BLaER1 treated with 17β-estradiol and CSF1 and Interleukin-3, amounts not matched to agents 10 nM and 100 nM (cell line): ENCODE data around the gene SEMA6D.

Experiments
- H3K27ac ChIP-seq, 11 experiments: shearing (Covaris generic); formaldehyde crosslinking; 2 replicates each; pipeline ENCODE4 v1.8.1; 2022
- H3K27me3 ChIP-seq, 11 experiments: shearing (Covaris generic); formaldehyde crosslinking; 2 replicates each; pipeline ENCODE4 v1.8.1; 2022
- H3K36me3 ChIP-seq, 11 experiments: shearing (Covaris generic); formaldehyde crosslinking; 2 replicates each; pipeline ENCODE4 v1.8.1; 2022
- H3K4me1 ChIP-seq, 10 experiments: shearing (Covaris generic); formaldehyde crosslinking; 2 replicates each; pipeline ENCODE4 v1.8.1; 2022
- H3K4me2 ChIP-seq, 11 experiments: shearing (Covaris generic); formaldehyde crosslinking; 2 replicates each; pipeline ENCODE4 v1.8.1; 2022
- H3K4me3 ChIP-seq, 10 experiments: shearing (Covaris generic); formaldehyde crosslinking; 2 replicates each; pipeline ENCODE4 v1.8.1; 2022
- H3K9ac ChIP-seq, 11 experiments: shearing (Covaris generic); formaldehyde crosslinking; 2 replicates each; pipeline ENCODE4 v1.8.1; 2022
- H3K9me3 ChIP-seq, 11 experiments: shearing (Covaris generic); formaldehyde crosslinking; replicated peaks in 1 of 11; 2 replicates each; pipeline ENCODE4 v1.8.1; 2022
- H4K20me1 ChIP-seq, 11 experiments: shearing (Covaris generic); formaldehyde crosslinking; 2 replicates each; pipeline ENCODE4 v1.8.1; 2022
- Cebpa-rat ChIP-seq, 11 experiments: shearing (Covaris generic); IDR thresholded peaks; 2 replicates each; pipeline ENCODE4 v1.8.1; 2022

SEMA6D gene

DNA sequence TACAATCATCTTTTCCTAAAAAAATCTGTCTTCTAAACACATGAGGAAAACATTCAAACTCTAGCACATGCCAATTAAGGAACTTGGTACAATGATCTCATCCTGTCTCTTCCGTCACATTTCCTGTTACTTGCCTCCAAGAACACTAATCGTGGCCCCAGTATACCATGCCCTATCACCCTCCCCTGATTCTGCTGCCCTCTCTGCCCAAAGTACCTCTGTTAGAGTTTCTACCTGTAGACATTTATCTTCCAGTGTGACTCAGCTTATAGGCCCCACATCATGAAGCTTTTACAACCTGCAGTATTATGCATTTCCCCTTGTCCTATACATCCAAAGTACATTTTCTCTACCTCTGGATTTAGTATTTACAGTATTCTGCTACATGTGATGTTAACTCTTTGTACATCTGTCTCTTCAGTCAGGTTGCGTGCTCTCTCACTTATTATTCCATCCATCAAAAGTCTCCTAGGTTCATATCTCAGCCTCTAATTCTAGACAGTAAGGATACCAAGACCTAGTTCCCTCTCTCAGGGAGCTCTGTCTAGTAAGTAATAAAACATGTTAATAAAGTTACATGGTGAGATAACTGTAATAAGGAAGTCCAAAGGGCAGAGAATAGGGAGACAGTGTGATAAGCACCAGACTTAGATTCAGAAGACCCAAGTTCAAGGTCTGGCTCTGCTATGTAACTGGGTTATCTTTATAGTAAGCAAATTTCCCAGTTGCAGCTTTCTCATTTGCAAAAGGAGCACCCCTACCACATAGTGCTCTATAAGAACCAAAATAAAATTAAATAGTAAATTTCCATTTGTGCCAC lies 8.9 kb upstream of the SEMA6D start:
- Histone ChIP-seq H3K4me2 (peak overlapping the region; percentile 8 to 61 (median 25); a peak in 19 of 22 replicates), H3K9ac (no peak overlapping the region), H3K4me1 (peaks cover 6 to 38% (median 7%) of the 10 kb centered on the region in 10 experiments; a peak in 17 of 20 replicates), H3K27me3 (no peaks in the 10 kb centered on the region; a peak in 1 of 22 replicates), H3K9me3 (no peaks in the 10 kb centered on the region), H3K27ac (peak overlapping the region in 2 of 11 experiments; percentile 11 to 33; a peak in 2 of 22 replicates), H4K20me1 (no peaks in the 10 kb centered on the region), H3K4me3 (no peak overlapping the region), H3K36me3 (no peaks in the 10 kb centered on the region)
- no peak for TF ChIP-seq Cebpa-rat (IDR thresholded peaks at IDR 0.05)

- peaks cover 22 to 29% (median 23%) of the 10 kb centered on the region in 11 experiments for H3K27me3 ChIP-seq
- no peak for TF ChIP-seq Cebpa-rat (IDR thresholded peaks at IDR 0.05)
- no peak overlapping the region for H3K27ac ChIP-seq
- H3K9me3 ChIP-seq: 0 out of 22 replicates have a peak, but pooled peaks cover 0 to 4% (median 0%) of the 10 kb centered on the region in 11 experiments
- no peak overlapping the region for H3K9ac ChIP-seq
- peaks cover 6 to 32% (median 7%) of the 10 kb centered on the region in 10 experiments; a peak in 17 of 20 replicates for H3K4me1 ChIP-seq
- no peaks in the 10 kb centered on the region for H3K36me3 ChIP-seq
- no peaks in the 10 kb centered on the region for H4K20me1 ChIP-seq
- no peak overlapping the region for H3K4me3 ChIP-seq
- H3K4me2 ChIP-seq: no peak overlapping the region
These were observed 5.7 kb upstream of the SEMA6D start for GRCh38 chr15:47711655-47712054.

DNA sequence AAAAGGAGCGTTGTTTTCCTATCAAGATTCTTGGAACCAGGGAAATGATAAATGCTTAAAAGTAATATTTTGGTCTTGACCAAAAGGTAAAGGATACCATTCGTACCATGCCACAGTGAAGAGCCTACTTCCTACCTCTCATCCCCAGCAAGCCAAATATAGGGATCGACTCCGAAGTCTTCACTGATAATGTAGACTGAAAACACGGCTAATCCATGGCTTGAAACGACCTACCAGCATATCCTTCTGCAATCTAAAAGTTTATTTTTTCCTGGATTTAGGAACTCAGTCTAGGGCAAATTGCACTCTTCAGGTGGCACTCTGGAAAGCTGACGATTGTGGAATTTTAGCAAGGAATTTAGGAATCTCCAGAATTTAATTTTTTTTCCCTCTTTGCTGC lies 1.9 kb upstream of the SEMA6D start:
- Histone ChIP-seq H3K4me2 (no peak overlapping the region), H3K4me1 (peaks cover 6 to 19% (median 14%) of the 10 kb centered on the region in 10 experiments; a peak in 14 of 20 replicates), H3K4me3 (no peak overlapping the region), H3K27ac (no peak overlapping the region), H3K27me3 (peaks cover 60 to 67% (median 61%) of the 10 kb centered on the region in 11 experiments), H3K9me3 (0 out of 22 replicates have a peak, but pooled peaks cover 0 to 4% (median 0%) of the 10 kb centered on the region in 11 experiments), H3K36me3 (no peaks in the 10 kb centered on the region), H3K9ac (no peak overlapping the region), H4K20me1 (peaks cover 0 to 21% (median 6%) of the 10 kb centered on the region in 11 experiments; a peak in 11 of 22 replicates)
- no peak for TF ChIP-seq Cebpa-rat (IDR thresholded peaks at IDR 0.05)

DNA sequence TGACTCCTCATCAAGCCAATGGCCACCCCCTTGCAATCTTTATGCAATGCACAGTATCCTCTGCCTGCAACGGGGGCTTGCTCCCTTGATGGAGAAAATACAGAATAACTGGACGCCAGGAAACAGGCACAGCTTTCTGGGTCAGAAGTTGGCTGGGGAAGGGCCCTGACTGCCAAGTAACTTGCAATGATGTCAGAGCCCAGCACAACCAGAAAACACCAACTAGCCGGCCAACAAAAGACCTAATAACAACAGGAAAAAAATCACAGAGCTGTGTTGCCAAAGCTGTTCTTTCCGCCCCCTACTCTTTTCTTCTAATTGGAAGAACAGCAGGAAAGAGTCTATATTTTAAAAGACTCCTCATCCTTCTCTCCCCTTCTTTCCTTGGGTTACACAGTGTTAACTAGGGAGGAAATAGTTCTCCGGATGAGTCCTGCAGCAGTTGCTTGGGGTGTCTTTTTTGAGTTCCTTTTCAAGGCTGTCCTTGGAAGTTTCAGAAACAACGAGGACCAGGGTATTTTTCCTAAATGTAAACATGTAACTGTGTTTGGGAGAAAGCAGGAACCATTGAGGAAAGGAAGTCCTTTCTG lies 1.4 kb upstream of the SEMA6D start:
- Histone ChIP-seq H3K36me3 (no peaks in the 10 kb centered on the region), H3K27me3 (peaks cover 65 to 72% (median 66%) of the 10 kb centered on the region in 11 experiments), H3K9ac (no peak overlapping the region), H3K4me3 (no peak overlapping the region), H3K27ac (no peak overlapping the region), H3K4me2 (no peak overlapping the region), H3K4me1 (peaks cover 6 to 19% (median 14%) of the 10 kb centered on the region in 10 experiments; a peak in 14 of 20 replicates), H4K20me1 (peaks cover 0 to 21% (median 6%) of the 10 kb centered on the region in 11 experiments; a peak in 11 of 22 replicates), H3K9me3 (0 out of 22 replicates have a peak, but pooled peaks cover 0 to 4% (median 0%) of the 10 kb centered on the region in 11 experiments)
- TF ChIP-seq Cebpa-rat (IDR thresholded peaks at IDR 0.05): no peak

- Histone ChIP-seq H3K4me3 (no peak overlapping the region), H3K27ac (no peak overlapping the region), H3K9me3 (0 out of 22 replicates have a peak, but pooled peaks cover 0 to 4% (median 0%) of the 10 kb centered on the region in 11 experiments), H3K9ac (no peak overlapping the region), H4K20me1 (peaks cover 0 to 21% (median 6%) of the 10 kb centered on the region in 11 experiments; a peak in 11 of 22 replicates), H3K4me2 (no peak overlapping the region), H3K36me3 (no peaks in the 10 kb centered on the region), H3K4me1 (peaks cover 6 to 19% (median 14%) of the 10 kb centered on the region in 10 experiments; a peak in 14 of 20 replicates), H3K27me3 (peaks cover 67 to 78% (median 72%) of the 10 kb centered on the region in 11 experiments)
- no peak for TF ChIP-seq Cebpa-rat (IDR thresholded peaks at IDR 0.05)
These were observed 789 bp upstream of the SEMA6D start for GRCh38 chr15:47716516-47716915.

- no peak overlapping the region for H3K27ac ChIP-seq
- no peaks in the 10 kb centered on the region for H3K36me3 ChIP-seq
- peaks cover 0 to 21% (median 6%) of the 10 kb centered on the region in 11 experiments; a peak in 11 of 22 replicates for H4K20me1 ChIP-seq
- H3K9me3 ChIP-seq: 0 out of 22 replicates have a peak, but pooled peaks cover 0 to 4% (median 0%) of the 10 kb centered on the region in 11 experiments
- H3K4me2 ChIP-seq: peak overlapping the region; percentile 55 to 92 (median 65)
- H3K27me3 ChIP-seq: peaks cover 67 to 84% (median 78%) of the 10 kb centered on the region in 11 experiments
- no peak for TF ChIP-seq Cebpa-rat (IDR thresholded peaks at IDR 0.05)
- H3K4me1 ChIP-seq: peaks cover 6 to 26% (median 14%) of the 10 kb centered on the region in 10 experiments; a peak in 15 of 20 replicates
- H3K9ac ChIP-seq: peak overlapping the region in 2 of 11 experiments; percentile 57 to 59; a peak in 3 of 22 replicates
- peak overlapping the region; percentile 22 to 59 (median 48); a peak in 18 of 20 replicates for H3K4me3 ChIP-seq
These were observed 1.5 kb downstream of the SEMA6D start for GRCh38 chr15:47718497-47719437.

- Histone ChIP-seq H3K9ac (no peak overlapping the region), H3K27me3 (peaks cover 64 to 75% (median 73%) of the 10 kb centered on the region in 11 experiments), H3K4me2 (no peak overlapping the region), H3K9me3 (0 out of 22 replicates have a peak, but pooled peaks cover 0 to 4% (median 0%) of the 10 kb centered on the region in 11 experiments), H4K20me1 (peaks cover 0 to 21% (median 6%) of the 10 kb centered on the region in 11 experiments; a peak in 11 of 22 replicates), H3K4me3 (no peak overlapping the region), H3K27ac (no peak overlapping the region), H3K4me1 (peaks cover 6 to 31% (median 14%) of the 10 kb centered on the region in 10 experiments; a peak in 15 of 20 replicates), H3K36me3 (no peaks in the 10 kb centered on the region)
- no peak for TF ChIP-seq Cebpa-rat (IDR thresholded peaks at IDR 0.05)
These were observed 2.4 kb downstream of the SEMA6D start for GRCh38 chr15:47719730-47720129.

GRCh38 chr15:47720555-47720954 lies 3.2 kb downstream of the SEMA6D start:
- H3K4me2 ChIP-seq: no peak overlapping the region
- no peak for TF ChIP-seq Cebpa-rat (IDR thresholded peaks at IDR 0.05)
- H3K4me3 ChIP-seq: no peak overlapping the region
- H3K27me3 ChIP-seq: peaks cover 56 to 67% (median 65%) of the 10 kb centered on the region in 11 experiments
- no peak overlapping the region for H3K27ac ChIP-seq
- H3K9ac ChIP-seq: no peak overlapping the region
- H3K4me1 ChIP-seq: peaks cover 6 to 40% (median 14%) of the 10 kb centered on the region in 10 experiments; a peak in 15 of 20 replicates
- H3K9me3 ChIP-seq: 0 out of 22 replicates have a peak, but pooled peaks cover 0 to 3% (median 0%) of the 10 kb centered on the region in 11 experiments
- H3K36me3 ChIP-seq: no peaks in the 10 kb centered on the region
- H4K20me1 ChIP-seq: peaks cover 0 to 21% (median 6%) of the 10 kb centered on the region in 11 experiments; a peak in 11 of 22 replicates
